HepG2 (cell line): ENCODE data around the gene CAPN14. TPM values are rescaled to one million over a fixed set of nuclear protein-coding genes. Genes with fewer than 3 reads are reported as not detected.

Experiments used
- ATAC-seq: fragments of 200-7000 bp; cut with Tn5 transposase; 3 replicates; pipeline ENCODE4 v1.9.1; 2020; ENCODE audit warnings: mild to moderate bottlenecking, moderate library complexity
- BruUV-seq: library from RNA; stranded (reverse); fragments of 400-500 nt; replicated peaks from 2 replicates; lab custom pipeline; 2021; lab: Mats Ljungman, UMichigan
- CTCF ChIA-PET: fragments of 300-600 bp; formaldehyde crosslinking; extraction: SDS; loops from one replicate; lab custom pipeline; 2021; ENCODE audit warnings: low total read pairs, inconsistent platforms, low intra/inter-chr PET ratio; lab: Yijun Ruan, JAX
- POLR2A ChIA-PET: fragments of 350-600 bp; sonication (Branson Sonifier 250); formaldehyde crosslinking; loops from one replicate; lab custom pipeline; 2020; ENCODE audit warnings: antibody characterized with exemption, inconsistent platforms; lab: Yijun Ruan, JAX
- DNase-seq: peaks from one replicate; pipeline ENCODE4 v3.0.0-alpha.2; 2015; ENCODE audit warnings: low spot score
- FAIRE-seq: peaks from 3 replicates; lab custom pipeline; 2011; peaks lifted over from hg19 to GRCh38; lab: Jason Lieb, UNC
- H2AFZ ChIP-seq: one replicate; pipeline ENCODE4 v1.6.1; 2011; ENCODE audit warnings: low read length, inconsistent platforms
- H3K27ac ChIP-seq: fragments of 300-600 bp; 3 replicates; pipeline ENCODE4 v1.8.0; 2011; ENCODE audit warnings: mixed run types, mild to moderate bottlenecking, mixed read lengths, low read length, inconsistent platforms; ENCODE audit not compliant: insufficient read depth; ENCODE audit errors: extremely low read length
- H3K27me3 ChIP-seq, 2 experiments: fragments of 200-600 bp in 1 of 2; 2 replicates in 1 of 2; 3 replicates in 1 of 2; pipeline versions ENCODE4 v1.6.0 to v1.8.0; 2011; ENCODE audit warnings: low read length in 2 of 2, mild to moderate bottlenecking in 2 of 2, moderate library complexity in 2 of 2, inconsistent platforms in 1 of 2; ENCODE audit not compliant: insufficient read depth in 2 of 2, control insufficient read depth in 1 of 2
- H3K36me3 ChIP-seq, 2 experiments: fragments of 200-600 bp in 1 of 2; replicated peaks in 1 of 2; 2 replicates in 1 of 2; 3 replicates in 1 of 2; pipeline versions ENCODE4 v1.5.1 to v1.8.0; 2011; ENCODE audit warnings: low read length in 2 of 2, inconsistent platforms in 1 of 2; ENCODE audit not compliant: insufficient read depth in 2 of 2, control insufficient read depth in 1 of 2
- H3K4me1 ChIP-seq: 2 replicates; pipeline ENCODE4 v1.5.1; 2012; ENCODE audit warnings: low read length, inconsistent platforms; ENCODE audit not compliant: insufficient read depth
- H3K4me2 ChIP-seq: 2 replicates; pipeline ENCODE4 v1.6.0; 2011; ENCODE audit warnings: low read depth, low read length, inconsistent platforms
- H3K4me3 ChIP-seq, 3 experiments: fragments of 200-600 bp in 1 of 3; sonication (generic), shearing (Covaris generic) in 1 of 3; replicated peaks in 1 of 3; 2 replicates each; pipeline ENCODE4 v1.5.1; 2011 to 2016; ENCODE audit warnings: low read length in 3 of 3, inconsistent platforms in 2 of 3, low read depth in 2 of 3, mild to moderate bottlenecking in 2 of 3, control low read depth in 1 of 3, mixed read lengths in 1 of 3; ENCODE audit not compliant: insufficient read depth in 1 of 3
- H3K79me2 ChIP-seq: one replicate; pipeline ENCODE4 v1.6.1; 2011; ENCODE audit warnings: low read length, inconsistent platforms; ENCODE audit not compliant: insufficient read depth
- H3K9ac ChIP-seq: 2 replicates; pipeline ENCODE4 v1.6.0; 2011; ENCODE audit warnings: mild to moderate bottlenecking, low read depth, low read length, inconsistent platforms; ENCODE audit not compliant: insufficient read depth
- H3K9me3 ChIP-seq: 2 replicates; pipeline ENCODE4 v1.5.1; 2012; ENCODE audit warnings: mild to moderate bottlenecking, low read length
- H4K20me1 ChIP-seq: 2 replicates; pipeline ENCODE4 v1.6.0; 2011; ENCODE audit warnings: inconsistent platforms, mild to moderate bottlenecking, low read length, moderate library complexity; ENCODE audit not compliant: insufficient read depth
- CCAR2 ChIP-seq: fragments of 200-400 bp; formaldehyde crosslinking; optimal IDR thresholded peaks from 2 replicates; pipeline ENCODE3; 2018; ENCODE audit warnings: low read depth, mild to moderate bottlenecking, low read length, moderate library complexity
- MIER3 ChIP-seq: IDR thresholded peaks from 2 replicates; pipeline ENCODE4 v1.6.1; 2016; ENCODE audit warnings: missing compliant biosample characterization, borderline replicate concordance
- REXO4 ChIP-seq: sonication (generic); formaldehyde crosslinking; IDR thresholded peaks from 2 replicates; pipeline ENCODE4 v1.8.0; 2022; ENCODE audit warnings: missing genetic modification reagents, mild to moderate bottlenecking, borderline replicate concordance
- ZFP62 ChIP-seq: sonication (generic); formaldehyde crosslinking; IDR thresholded peaks from 2 replicates; pipeline ENCODE4 v1.4.0; 2020; ENCODE audit warnings: missing genetic modification reagents
- ZNF468 ChIP-seq: sonication (generic); formaldehyde crosslinking; IDR thresholded peaks from 2 replicates; pipeline ENCODE4 v1.8.0; 2022; ENCODE audit warnings: mild to moderate bottlenecking, moderate library complexity, missing genetic modification reagents
- ZNF891 ChIP-seq: sonication (generic); formaldehyde crosslinking; IDR thresholded peaks from 2 replicates; pipeline ENCODE4 v1.5.0; 2020; ENCODE audit warnings: mild to moderate bottlenecking, missing genetic modification reagents
- ZSCAN20 ChIP-seq: sonication (generic); formaldehyde crosslinking; IDR thresholded peaks from 2 replicates; pipeline ENCODE4 v1.4.0; 2020; ENCODE audit warnings: missing genetic modification reagents, mild to moderate bottlenecking, borderline replicate concordance
- WGBS: methylation state at CpG from one replicate; pipeline ENCODE4 v1.1.6; 2017; ENCODE audit warnings: low lambda C conversion rate; 5-methylcytosine and 5-hydroxymethylcytosine counted together
- in situ Hi-C: cut with HindIII; loops from 2 replicates; pipeline ENCODE4 v1.10.0; 2017; ENCODE audit warnings: low pct_unique_long_range_greater_than_20kb; ENCODE audit not compliant: extremely low pct_ligation_motif_present
- intact Hi-C: fragments of 100-400 bp; cut with micrococcal nuclease; formaldehyde crosslinking; loops from one replicate; pipeline ENCODE4 v1.10.0; 2022; ENCODE audit not compliant: unreplicated experiment
- polyA plus RNA-seq, 8 experiments: library from polyadenylated mRNA; depleted of rRNA in 3 of 8; stranded (reverse) in 7 of 8; unstranded in 1 of 8; fragments of >200 nt; fragmentation: Illumina TruSeq in 4 of 8; extraction: Trizol in 4 of 8; gene quantifications; 2 replicates each; pipeline versions ENCODE4 v1.2.1 to v1.2.3, GENCODE V29; 2011 to 2016; ENCODE audit warnings: low read depth in 4 of 8, missing spikeins in 1 of 8, mixed read lengths in 1 of 8; ENCODE audit not compliant: insufficient read depth in 1 of 8
- total RNA-seq, 5 experiments: library from RNA; depleted of rRNA; stranded (reverse); fragments of >200 nt; fragmentation: Illumina TruSeq; extraction: Trizol; gene quantifications; 2 replicates each; pipeline ENCODE4 v1.2.3, GENCODE V29; 2016; ENCODE audit warnings: low read depth in 1 of 5
- TF ChIP-seq, protein P1 (sequence below): sonication (generic); formaldehyde crosslinking; IDR thresholded peaks from 2 replicates; pipeline ENCODE4 v1.8.1; 2023; ENCODE audit warnings: mild to moderate bottlenecking, missing genetic modification reagents

The CAPN14 gene
- total and polyA plus RNA-seq, 2 of the 13 experiments (the other 11 are each of a cell fraction or from before 2014, with no cell fraction given), result not detected

DNA sequence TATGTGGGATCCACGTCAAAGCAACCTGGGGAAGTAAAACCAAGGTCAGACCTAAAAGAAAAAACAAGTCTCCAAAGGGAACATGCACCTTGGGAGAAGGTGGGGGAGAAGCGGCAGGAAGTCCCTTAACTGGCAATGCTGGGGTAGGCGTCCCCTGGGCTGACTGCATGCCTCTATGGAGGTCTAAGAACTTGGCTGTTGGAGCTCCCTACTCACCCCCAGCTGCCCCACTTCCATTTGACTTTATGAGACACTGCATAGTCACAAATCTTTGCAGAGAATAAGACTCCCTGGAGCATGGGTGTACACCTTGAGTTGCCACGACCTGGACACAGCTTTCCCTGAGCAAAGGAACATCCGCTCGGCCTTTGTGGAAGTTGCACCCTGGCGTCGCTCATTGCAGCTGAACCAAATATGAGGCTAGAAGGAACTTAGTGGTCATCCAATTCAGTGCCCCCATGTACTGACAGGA is 2.8 kb downstream of the CAPN14 start:
- 20% methylated on average over 4 of the region's 8 CpGs for WGBS
- CTCF ChIA-PET, result no interaction called here
- Histone ChIP-seq H4K20me1 (no peaks in the 10 kb centered on the region), H3K4me2 (no peak overlapping the region), H3K27ac (no peak overlapping the region), H2AFZ (no peak overlapping the region), H3K9me3 (no peaks in the 10 kb centered on the region), H3K4me3 (no peak overlapping the region), H3K9ac (no peak overlapping the region)
- BruUV-seq, result no TSS peak
- FAIRE-seq, result no peak
- TF ChIP-seq ZSCAN20 (CRISPR knock-in tag) (no peak), ZNF891 (CRISPR knock-in tag) (no peak), ZNF468 (CRISPR knock-in tag) (no peak), MIER3 (no peak), REXO4 (CRISPR knock-in tag) (no peak), CCAR2 (no peak), ZFP62 (CRISPR knock-in tag) (no peak)
- TF ChIP-seq, protein P1, sequence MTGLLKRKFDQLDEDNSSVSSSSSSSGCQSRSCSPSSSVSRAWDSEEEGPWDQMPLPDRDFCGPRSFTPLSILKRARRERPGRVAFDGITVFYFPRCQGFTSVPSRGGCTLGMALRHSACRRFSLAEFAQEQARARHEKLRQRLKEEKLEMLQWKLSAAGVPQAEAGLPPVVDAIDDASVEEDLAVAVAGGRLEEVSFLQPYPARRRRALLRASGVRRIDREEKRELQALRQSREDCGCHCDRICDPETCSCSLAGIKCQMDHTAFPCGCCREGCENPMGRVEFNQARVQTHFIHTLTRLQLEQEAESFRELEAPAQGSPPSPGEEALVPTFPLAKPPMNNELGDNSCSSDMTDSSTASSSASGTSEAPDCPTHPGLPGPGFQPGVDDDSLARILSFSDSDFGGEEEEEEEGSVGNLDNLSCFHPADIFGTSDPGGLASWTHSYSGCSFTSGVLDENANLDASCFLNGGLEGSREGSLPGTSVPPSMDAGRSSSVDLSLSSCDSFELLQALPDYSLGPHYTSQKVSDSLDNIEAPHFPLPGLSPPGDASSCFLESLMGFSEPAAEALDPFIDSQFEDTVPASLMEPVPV (CRISPR knock-in tag), result no peak
- TF ChIP-seq, all 625 proteins: peak for 0
- Histone ChIP-seq H3K79me2 (no peaks in the 10 kb centered on the region), H3K36me3 (no peaks in the 10 kb centered on the region), H3K4me1 (no peaks in the 10 kb centered on the region), H3K27me3 (peaks cover 0 to 13% of the 10 kb centered on the region in 2 experiments; a peak in 2 of 5 replicates)
- ATAC-seq (no peak), DNase-seq (no peak)
- intact Hi-C loops, result no loop called here
- in situ Hi-C loops, result no loop called here
- POLR2A ChIA-PET, result no interaction called here
